ENCODE measurements around the gene CNTNAP5.

The CNTNAP5 gene

GRCh38 chr2:124186801-124187200, 161.7 kb downstream of the CNTNAP5 start:
- CTCF ChIA-PET = no interaction called here
- H3K4me3 ChIP-seq (ENCODE audit: low read depth, low read length) = no peak overlapping the region
- POLR2A ChIA-PET = no interaction called here
- no peak for TF ChIP-seq CTCF (IDR thresholded peaks at IDR 0.05; ENCODE audit: insufficient read depth, low read length, missing control alignments)
- no peak for DNase-seq (ENCODE audit: low read depth, low spot score)

GRCh38 chr2:124187948-124188347, 162.9 kb downstream of the CNTNAP5 start:
- CTCF ChIA-PET = no interaction called here
- POLR2A ChIA-PET = no interaction called here
- TF ChIP-seq CTCF (IDR thresholded peaks at IDR 0.05; ENCODE audit: insufficient read depth, low read length, missing control alignments) = no peak
- DNase-seq (ENCODE audit: low read depth, low spot score) = no peak
- H3K4me3 ChIP-seq (ENCODE audit: low read depth, low read length) = no peak overlapping the region

- TF ChIP-seq CTCF (IDR thresholded peaks at IDR 0.05; ENCODE audit: insufficient read depth, low read length, missing control alignments) = no peak
- H3K4me3 ChIP-seq (ENCODE audit: low read depth, low read length) = no peak overlapping the region
- POLR2A ChIA-PET = no interaction called here
- CTCF ChIA-PET = no interaction called here
- DNase-seq (ENCODE audit: low read depth, low spot score) = no peak
Measured at GRCh38 chr2:124193706-124194105, 168.6 kb downstream of the CNTNAP5 start.

- ChIA-PET CTCF (no interaction called here), POLR2A (no interaction called here)
- H3K4me3 ChIP-seq (ENCODE audit: low read depth, low read length) = no peak overlapping the region
- no peak for DNase-seq (ENCODE audit: low read depth, low spot score)
- TF ChIP-seq CTCF (IDR thresholded peaks at IDR 0.05; ENCODE audit: insufficient read depth, low read length, missing control alignments) = no peak
Measured at GRCh38 chr2:124201713-124202112, 176.6 kb downstream of the CNTNAP5 start.

- CTCF ChIA-PET = no interaction called here
- DNase-seq (ENCODE audit: low read depth, low spot score) = no peak
- TF ChIP-seq CTCF (IDR thresholded peaks at IDR 0.05; ENCODE audit: insufficient read depth, low read length, missing control alignments) = no peak
- POLR2A ChIA-PET = no interaction called here
- no peak overlapping the region for H3K4me3 ChIP-seq (ENCODE audit: low read depth, low read length)
Measured at GRCh38 chr2:124209441-124209840, 184.4 kb downstream of the CNTNAP5 start.

GRCh38 chr2:124211461-124211860, 186.4 kb downstream of the CNTNAP5 start:
- DNase-seq (ENCODE audit: low read depth, low spot score) = no peak
- POLR2A ChIA-PET = no interaction called here
- H3K4me3 ChIP-seq (ENCODE audit: low read depth, low read length) = no peak overlapping the region
- TF ChIP-seq CTCF (IDR thresholded peaks at IDR 0.05; ENCODE audit: insufficient read depth, low read length, missing control alignments) = no peak
- CTCF ChIA-PET = no interaction called here
